ENCODE results near the gene FGF12.

The FGF12 gene

DNA sequence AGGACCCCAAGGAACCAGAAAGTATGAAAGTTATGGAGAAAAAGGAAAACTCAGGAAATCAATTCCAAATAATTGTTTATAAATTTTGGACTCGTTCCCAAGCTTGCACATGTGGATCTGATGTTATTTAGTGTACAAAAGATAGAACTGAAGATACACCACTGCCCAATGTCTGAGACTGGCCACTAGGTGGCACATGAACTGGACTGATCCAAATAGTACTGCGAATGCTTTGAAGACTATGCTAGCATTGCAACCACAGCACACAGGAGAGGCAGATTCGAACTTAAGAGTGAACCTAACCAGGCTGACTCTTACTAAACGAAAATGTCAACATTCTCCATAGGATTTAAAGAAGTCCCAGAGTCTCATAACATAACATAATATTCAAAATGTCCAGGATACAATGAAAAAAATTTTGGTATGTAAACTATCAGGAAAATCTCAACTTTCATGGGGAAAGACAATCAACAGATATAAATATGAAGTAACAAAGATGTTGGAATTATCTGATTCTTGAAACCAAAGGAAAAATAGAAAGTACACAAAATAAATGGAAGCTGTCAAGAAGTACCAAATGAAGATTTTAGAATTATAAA, 596.7 kb downstream of the FGF12 start:
- TF ChIP-seq, protein P1, sequence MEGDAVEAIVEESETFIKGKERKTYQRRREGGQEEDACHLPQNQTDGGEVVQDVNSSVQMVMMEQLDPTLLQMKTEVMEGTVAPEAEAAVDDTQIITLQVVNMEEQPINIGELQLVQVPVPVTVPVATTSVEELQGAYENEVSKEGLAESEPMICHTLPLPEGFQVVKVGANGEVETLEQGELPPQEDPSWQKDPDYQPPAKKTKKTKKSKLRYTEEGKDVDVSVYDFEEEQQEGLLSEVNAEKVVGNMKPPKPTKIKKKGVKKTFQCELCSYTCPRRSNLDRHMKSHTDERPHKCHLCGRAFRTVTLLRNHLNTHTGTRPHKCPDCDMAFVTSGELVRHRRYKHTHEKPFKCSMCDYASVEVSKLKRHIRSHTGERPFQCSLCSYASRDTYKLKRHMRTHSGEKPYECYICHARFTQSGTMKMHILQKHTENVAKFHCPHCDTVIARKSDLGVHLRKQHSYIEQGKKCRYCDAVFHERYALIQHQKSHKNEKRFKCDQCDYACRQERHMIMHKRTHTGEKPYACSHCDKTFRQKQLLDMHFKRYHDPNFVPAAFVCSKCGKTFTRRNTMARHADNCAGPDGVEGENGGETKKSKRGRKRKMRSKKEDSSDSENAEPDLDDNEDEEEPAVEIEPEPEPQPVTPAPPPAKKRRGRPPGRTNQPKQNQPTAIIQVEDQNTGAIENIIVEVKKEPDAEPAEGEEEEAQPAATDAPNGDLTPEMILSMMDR (IDR thresholded peaks at IDR 0.05; ENCODE audit: low read depth, low read length) = peak; percentile 72

DNA sequence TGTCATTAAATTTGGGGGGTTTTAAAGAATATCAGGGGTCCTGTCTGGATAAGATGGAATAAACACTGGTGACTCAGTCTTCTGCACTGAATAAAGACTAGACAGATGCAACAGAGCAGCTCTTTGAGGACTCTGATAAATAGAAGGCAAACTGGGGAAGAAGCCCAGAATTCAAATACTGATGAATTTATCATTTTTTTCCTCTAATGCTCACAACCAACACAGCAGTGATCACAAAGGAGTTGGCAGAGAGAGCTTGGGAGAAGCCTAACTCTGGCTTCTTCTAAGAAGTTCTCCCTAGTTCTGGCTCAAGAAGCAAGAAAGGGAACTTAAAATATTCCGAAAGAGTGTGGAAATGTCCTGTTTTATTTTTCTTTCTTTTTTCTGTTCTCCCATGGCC, 597.8 kb downstream of the FGF12 start:
- DNase-seq = no peak
- Histone ChIP-seq H3K36me3 (no peaks in the 10 kb centered on the region), H3K27me3 (no peaks in the 10 kb centered on the region), H3K4me1 (no peaks in the 10 kb centered on the region), H3K4me3 (ENCODE audit: low read depth, low read length) (no peak overlapping the region), H3K9me3 (no peaks in the 10 kb centered on the region)
- TF ChIP-seq, protein P1 (IDR thresholded peaks at IDR 0.05; ENCODE audit: low read depth, low read length) = no peak

More for the DNA sequence above, 596.7 kb downstream of the FGF12 start:
- Histone ChIP-seq H3K4me3 (ENCODE audit: low read depth, low read length) (no peak overlapping the region), H3K9me3 (no peaks in the 10 kb centered on the region), H3K4me1 (no peaks in the 10 kb centered on the region), H3K27me3 (no peaks in the 10 kb centered on the region), H3K36me3 (no peaks in the 10 kb centered on the region)
- peak; percentile 25 for DNase-seq

DNA sequence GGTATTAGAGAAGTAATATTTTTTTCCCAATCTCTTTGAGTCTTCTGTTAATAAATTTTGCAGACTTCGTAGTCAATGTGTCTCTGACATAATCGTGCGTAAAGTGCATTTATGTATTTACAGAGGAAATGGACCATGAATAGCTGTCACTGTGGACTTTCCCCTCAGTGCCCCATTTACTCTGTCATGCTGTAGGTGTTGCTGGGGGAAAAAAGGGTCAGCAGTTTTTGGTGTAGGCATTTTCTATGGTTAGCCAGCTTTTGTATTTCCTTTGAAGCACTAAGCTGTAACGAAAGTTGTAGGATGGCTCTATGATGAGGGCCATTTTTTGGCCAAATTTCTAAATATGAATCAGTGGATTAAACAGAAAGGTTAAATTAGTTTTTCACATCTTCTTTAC, 598.4 kb downstream of the FGF12 start:
- Histone ChIP-seq H3K4me3 (ENCODE audit: low read depth, low read length) (no peak overlapping the region), H3K9me3 (no peaks in the 10 kb centered on the region), H3K27me3 (no peaks in the 10 kb centered on the region), H3K36me3 (no peaks in the 10 kb centered on the region), H3K4me1 (no peaks in the 10 kb centered on the region)
- TF ChIP-seq, protein P1 (IDR thresholded peaks at IDR 0.05; ENCODE audit: low read depth, low read length) = no peak
- DNase-seq = no peak

DNA sequence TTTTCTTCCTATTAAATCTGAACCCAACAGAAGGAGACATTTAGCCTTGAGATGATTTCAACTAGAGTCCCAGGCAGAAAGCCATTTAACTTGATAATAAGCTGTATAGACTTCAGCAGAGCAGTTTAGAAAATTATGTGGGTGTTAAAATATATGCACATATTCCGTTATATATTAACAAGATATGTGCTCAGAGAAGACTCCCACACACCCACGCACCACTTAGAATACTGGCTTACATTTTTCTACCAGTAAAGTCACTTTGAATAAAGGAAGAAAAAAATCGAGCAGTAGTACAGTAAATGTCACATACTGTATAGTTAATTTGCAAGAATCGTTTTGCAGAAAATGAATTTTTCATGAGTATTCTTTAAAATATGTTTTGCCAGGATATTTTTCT, 599.3 kb downstream of the FGF12 start:
- TF ChIP-seq, protein P1 (IDR thresholded peaks at IDR 0.05; ENCODE audit: low read depth, low read length) = no peak
- Histone ChIP-seq H3K36me3 (no peaks in the 10 kb centered on the region), H3K4me1 (no peaks in the 10 kb centered on the region), H3K27me3 (no peaks in the 10 kb centered on the region), H3K4me3 (ENCODE audit: low read depth, low read length) (no peak overlapping the region), H3K9me3 (no peaks in the 10 kb centered on the region)
- no peak for DNase-seq

DNA sequence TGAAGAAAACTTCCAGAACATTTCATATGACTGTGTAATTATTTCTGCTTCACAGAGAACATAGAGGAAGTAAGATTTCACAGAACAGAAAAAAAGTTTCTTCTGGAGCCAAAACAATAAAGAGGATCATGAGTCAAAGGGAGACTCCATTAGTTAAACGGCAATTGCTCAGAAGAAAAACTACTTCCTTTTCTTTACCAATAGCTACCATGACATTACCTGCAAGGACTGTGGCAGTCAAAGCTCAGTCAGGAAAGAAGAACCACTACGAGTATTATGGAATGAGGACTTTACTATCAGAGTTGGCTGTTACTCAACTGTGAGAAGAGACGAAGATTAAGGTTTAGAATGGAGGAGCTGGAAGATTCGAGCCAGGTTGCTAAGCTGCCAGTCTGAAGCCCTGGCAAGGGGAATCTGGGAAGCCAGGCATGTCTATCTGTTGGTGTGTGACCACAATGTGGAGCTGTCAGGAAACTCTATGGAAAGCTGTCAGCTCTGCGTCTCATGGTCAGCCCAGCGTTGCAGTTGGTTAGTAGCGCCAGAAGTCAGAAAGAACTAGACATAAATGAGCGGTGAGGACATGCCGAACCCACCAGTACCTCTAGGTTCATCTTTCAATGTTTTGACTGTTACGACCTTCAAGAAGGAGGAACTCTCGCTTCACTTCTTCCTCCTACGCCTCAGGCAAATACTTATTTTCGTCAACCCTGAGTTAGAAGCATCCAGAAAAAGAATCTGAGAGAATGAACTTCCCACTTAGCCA, 604.3 kb downstream of the FGF12 start:
- no peaks in the 10 kb centered on the region for H3K27me3 ChIP-seq
- DNase-seq = no peak

More for the DNA sequence above, 604.3 kb downstream of the FGF12 start:
- TF ChIP-seq, protein P1 (IDR thresholded peaks at IDR 0.05; ENCODE audit: low read depth, low read length) = no peak
- Histone ChIP-seq H3K4me1 (no peaks in the 10 kb centered on the region), H3K4me3 (ENCODE audit: low read depth, low read length) (no peak overlapping the region), H3K9me3 (no peaks in the 10 kb centered on the region), H3K36me3 (no peaks in the 10 kb centered on the region)
